Measurements from ENCODE around the gene CABCOCO1.

Gene CABCOCO1

DNA sequence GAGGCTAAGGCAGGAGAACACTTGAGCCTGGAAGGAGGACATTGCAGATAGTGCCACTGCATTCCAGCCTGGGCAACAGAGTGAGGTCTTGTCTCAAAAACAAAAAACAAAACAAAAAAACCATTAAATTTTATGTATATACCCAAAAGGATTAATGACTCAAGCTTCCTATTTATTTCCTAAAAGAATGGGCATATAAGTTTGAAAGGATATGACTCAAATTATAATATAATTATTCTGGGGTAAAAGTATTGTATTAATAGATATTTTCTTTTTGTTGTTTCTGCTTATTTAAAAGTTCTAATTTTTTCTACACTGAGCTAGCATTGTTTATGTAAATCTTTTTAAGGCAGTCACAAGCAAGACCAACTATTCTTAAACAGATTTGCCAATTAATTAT is 42.2 kb upstream of the CABCOCO1 start:
- in situ Hi-C loops (cut with MboI; ENCODE audit: low pct_unique_long_range_greater_than_20kb, low sequenced_read_pairs, unreplicated experiment) = no loop called here
- DNase-seq (ENCODE audit: low spot score) = no peak
- no peak for TF ChIP-seq CTCF (IDR thresholded peaks at IDR 0.05; ENCODE audit: extremely low read depth, insufficient read depth, missing control alignments)

GRCh38 chr10:61621605-61622051 is 41.1 kb upstream of the CABCOCO1 start:
- in situ Hi-C loops (cut with MboI; ENCODE audit: low pct_unique_long_range_greater_than_20kb, low sequenced_read_pairs, unreplicated experiment) = no loop called here
- TF ChIP-seq CTCF (IDR thresholded peaks at IDR 0.05; ENCODE audit: extremely low read depth, insufficient read depth, missing control alignments) = no peak
- DNase-seq (ENCODE audit: low spot score) = no peak

- no peak for DNase-seq (ENCODE audit: low spot score)
- TF ChIP-seq CTCF (IDR thresholded peaks at IDR 0.05; ENCODE audit: extremely low read depth, insufficient read depth, missing control alignments) = no peak
- in situ Hi-C loops (cut with MboI; ENCODE audit: low pct_unique_long_range_greater_than_20kb, low sequenced_read_pairs, unreplicated experiment) = no loop called here
Observed at GRCh38 chr10:61623161-61623560, 39.6 kb upstream of the CABCOCO1 start.

DNA sequence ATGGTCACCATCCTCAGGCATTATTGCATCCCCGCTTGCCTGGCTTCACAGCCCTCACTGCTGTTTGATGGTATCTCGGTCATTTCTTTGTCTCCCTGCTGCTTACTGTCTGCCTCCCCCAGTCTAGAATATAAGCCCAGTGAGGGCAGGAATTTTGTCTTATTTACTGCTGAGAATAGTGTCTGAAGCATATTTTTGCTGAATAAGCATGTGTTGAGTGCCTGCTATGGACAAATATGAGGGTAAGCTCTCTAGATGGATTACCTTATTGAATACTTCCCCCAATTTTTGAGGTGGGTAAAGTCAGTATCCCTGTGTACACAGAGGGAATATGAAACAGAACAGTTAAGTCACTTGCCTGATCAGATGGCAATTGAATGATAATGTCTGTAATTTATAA is 36.5 kb upstream of the CABCOCO1 start:
- no peak for TF ChIP-seq CTCF (IDR thresholded peaks at IDR 0.05; ENCODE audit: extremely low read depth, insufficient read depth, missing control alignments)
- DNase-seq (ENCODE audit: low spot score) = no peak
- in situ Hi-C loops (cut with MboI; ENCODE audit: low pct_unique_long_range_greater_than_20kb, low sequenced_read_pairs, unreplicated experiment) = no loop called here

- no peak for DNase-seq (ENCODE audit: low spot score)
- TF ChIP-seq CTCF (IDR thresholded peaks at IDR 0.05; ENCODE audit: extremely low read depth, insufficient read depth, missing control alignments) = no peak
- in situ Hi-C loops (cut with MboI; ENCODE audit: low pct_unique_long_range_greater_than_20kb, low sequenced_read_pairs, unreplicated experiment) = no loop called here
Observed at GRCh38 chr10:61627266-61627665, 35.5 kb upstream of the CABCOCO1 start.

DNA sequence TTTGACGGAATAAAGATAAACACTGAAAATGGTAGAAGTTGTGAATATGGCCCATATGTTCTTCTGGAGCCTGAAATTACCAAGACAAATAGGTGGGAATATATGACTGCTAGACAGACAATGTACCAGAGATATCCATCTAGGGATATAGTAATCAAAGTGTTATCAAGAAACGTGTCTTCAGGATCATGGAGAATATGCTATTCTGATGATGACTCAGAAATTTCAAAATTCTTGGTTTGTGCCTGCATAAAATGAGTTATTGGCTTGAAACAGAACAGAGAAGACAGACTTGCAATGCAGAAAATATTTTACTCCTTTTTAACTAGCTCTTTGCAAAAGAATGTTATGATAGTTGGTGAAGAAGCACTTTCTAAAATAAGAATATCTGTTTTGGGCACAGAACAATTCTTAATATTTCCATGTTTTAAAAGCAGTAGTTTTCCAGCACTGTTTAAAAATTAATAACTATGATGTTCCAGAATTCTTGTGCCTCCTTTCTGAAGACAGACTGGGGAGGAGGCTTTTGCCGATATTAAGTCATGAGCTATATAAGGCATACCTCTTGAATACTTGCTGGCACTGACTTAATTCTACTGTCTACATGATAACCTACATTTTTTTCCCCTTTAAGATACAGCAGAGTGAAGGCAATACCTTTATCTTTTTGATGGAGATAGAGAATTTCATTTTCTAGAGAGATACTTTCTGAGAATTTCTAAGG is 34.4 kb upstream of the CABCOCO1 start:
- DNase-seq (ENCODE audit: low spot score) = no peak
- in situ Hi-C loops (cut with MboI; ENCODE audit: low pct_unique_long_range_greater_than_20kb, low sequenced_read_pairs, unreplicated experiment) = no loop called here
- no peak for TF ChIP-seq CTCF (IDR thresholded peaks at IDR 0.05; ENCODE audit: extremely low read depth, insufficient read depth, missing control alignments)

Data from GM13977 (cell line).